HepG2 (cell line): ENCODE results near the gene GLRX5. TPM values are rescaled to one million over a fixed set of nuclear protein-coding genes. Genes with fewer than 3 reads are reported as not detected.

Experiments
- ARID2 ChIP-seq: sonication (generic); formaldehyde crosslinking; IDR thresholded peaks from 2 replicates; pipeline ENCODE4 v1.8.1; 2022; ENCODE audit warnings: mild to moderate bottlenecking, missing genetic modification reagents, borderline replicate concordance
- ATAD3A ChIP-seq: sonication (generic); formaldehyde crosslinking; IDR thresholded peaks from 2 replicates; pipeline ENCODE4 v1.4.0; 2020; ENCODE audit warnings: missing genetic modification reagents
- ETV6 ChIP-seq: sonication (generic); formaldehyde crosslinking; conservative IDR thresholded peaks from 2 replicates; pipeline ENCODE4 v1.4.0; 2020; ENCODE audit warnings: missing genetic modification reagents
- GMEB1 ChIP-seq: sonication (generic); formaldehyde crosslinking; IDR thresholded peaks from 2 replicates; pipeline ENCODE4 v1.5.1; 2020; ENCODE audit warnings: missing genetic modification reagents, mild to moderate bottlenecking, borderline replicate concordance
- HMGXB4 ChIP-seq, 2 experiments: sonication (generic) in 1 of 2; formaldehyde crosslinking in 1 of 2; IDR thresholded peaks; 2 replicates each; pipeline versions ENCODE4 v1.4.0 to v1.6.1; 2018 to 2020; ENCODE audit warnings: missing genetic modification reagents in 2 of 2, borderline replicate concordance in 1 of 2, low read depth in 1 of 2, mild to moderate bottlenecking in 1 of 2, missing biosample characterization in 1 of 2
- HOXA7 ChIP-seq: sonication (generic); formaldehyde crosslinking; IDR thresholded peaks from 2 replicates; pipeline ENCODE4 v1.8.1; 2022; ENCODE audit warnings: mild to moderate bottlenecking, missing genetic modification reagents, moderate library complexity
- KAT8 ChIP-seq: IDR thresholded peaks from 2 replicates; pipeline ENCODE4 v1.6.1; 2016; ENCODE audit warnings: missing genetic modification reagents, missing compliant biosample characterization
- KLF16 ChIP-seq, 2 experiments: sonication (generic) in 1 of 2; formaldehyde crosslinking in 1 of 2; IDR thresholded peaks; 2 replicates each; pipeline versions ENCODE4 v1.6.1 to v1.8.0; 2016 to 2023; ENCODE audit warnings: missing genetic modification reagents in 2 of 2, missing compliant biosample characterization in 1 of 2
- MEIS1 ChIP-seq: sonication (generic); formaldehyde crosslinking; IDR thresholded peaks from 2 replicates; pipeline ENCODE4 v1.9.0; 2021; ENCODE audit warnings: mild to moderate bottlenecking, missing genetic modification reagents, moderate library complexity, borderline replicate concordance
- MTERF4 ChIP-seq: sonication (generic); formaldehyde crosslinking; IDR thresholded peaks from 2 replicates; pipeline ENCODE4 v1.8.0; 2023; ENCODE audit warnings: mild to moderate bottlenecking, missing genetic modification reagents
- NR2C2 ChIP-seq: sonication (generic); formaldehyde crosslinking; IDR thresholded peaks from 2 replicates; pipeline ENCODE4 v1.4.0; 2020; ENCODE audit warnings: missing genetic modification reagents, mild to moderate bottlenecking, moderate library complexity, borderline replicate concordance
- RXRA ChIP-seq: sonication (generic); formaldehyde crosslinking; IDR thresholded peaks from 2 replicates; pipeline ENCODE4 v1.5.1; 2020; ENCODE audit warnings: missing genetic modification reagents
- SOX5 ChIP-seq: IDR thresholded peaks from 2 replicates; pipeline ENCODE4 v1.6.1; 2016; ENCODE audit warnings: borderline replicate concordance
- SOX6 ChIP-seq, 2 experiments: fragments of 450-650 bp in 1 of 2; sonication (generic) in 1 of 2; formaldehyde crosslinking in 1 of 2; IDR thresholded peaks; 2 replicates each; pipeline versions ENCODE4 v1.4.0 to v1.6.1; 2017 to 2020; ENCODE audit warnings: antibody characterized with exemption in 1 of 2, mild to moderate bottlenecking in 1 of 2, missing genetic modification reagents in 1 of 2
- XBP1 ChIP-seq: sonication (generic); formaldehyde crosslinking; IDR thresholded peaks from 2 replicates; pipeline ENCODE4 v1.5.0; 2020; ENCODE audit warnings: missing genetic modification reagents
- ZNF101 ChIP-seq: sonication (generic); formaldehyde crosslinking; IDR thresholded peaks from 2 replicates; pipeline ENCODE4 v1.4.0; 2020; ENCODE audit warnings: mild to moderate bottlenecking, low read depth, missing genetic modification reagents, borderline replicate concordance
- ZNF234 ChIP-seq: sonication (generic); formaldehyde crosslinking; conservative IDR thresholded peaks from 2 replicates; pipeline ENCODE4 v1.5.1; 2020; ENCODE audit warnings: mild to moderate bottlenecking, missing genetic modification reagents
- ZNF282 ChIP-seq: fragments of 450-650 bp; IDR thresholded peaks from 2 replicates; pipeline ENCODE4 v1.6.1; 2018; ENCODE audit not compliant: partially characterized antibody
- ZNF503 ChIP-seq: sonication (generic); formaldehyde crosslinking; IDR thresholded peaks from 2 replicates; pipeline ENCODE4 v1.4.0; 2020; ENCODE audit warnings: missing genetic modification reagents
- ZNF768 ChIP-seq: sonication (generic); formaldehyde crosslinking; IDR thresholded peaks from 2 replicates; pipeline ENCODE4 v1.4.0; 2020; ENCODE audit warnings: missing genetic modification reagents
- polyA plus RNA-seq, 8 experiments: library from polyadenylated mRNA; depleted of rRNA in 3 of 8; stranded (reverse) in 7 of 8; unstranded in 1 of 8; fragments of >200 nt; fragmentation: Illumina TruSeq in 4 of 8; extraction: Trizol in 4 of 8; gene quantifications; 2 replicates each; pipeline versions ENCODE4 v1.2.1 to v1.2.3, GENCODE V29; 2011 to 2016; ENCODE audit warnings: low read depth in 4 of 8, missing spikeins in 1 of 8, mixed read lengths in 1 of 8; ENCODE audit not compliant: insufficient read depth in 1 of 8
- total RNA-seq, 5 experiments: library from RNA; depleted of rRNA; stranded (reverse); fragments of >200 nt; fragmentation: Illumina TruSeq; extraction: Trizol; gene quantifications; 2 replicates each; pipeline ENCODE4 v1.2.3, GENCODE V29; 2016; ENCODE audit warnings: low read depth in 1 of 5

GLRX5 gene
- total and polyA plus RNA-seq, 2 of the 13 experiments (the other 11 are each of a cell fraction or from before 2014, with no cell fraction given) = 122 to 146 TPM

GRCh38 chr14:95547626-95548327 is 12.9 kb downstream of the GLRX5 start (continued):
- TF ChIP-seq MEIS1 (peak; percentile 78; the same call in 1 of the 2 replicates), HMGXB4 (CRISPR knock-in tag; IDR thresholded peaks at IDR 0.05; ENCODE audit: borderline replicate concordance in 1 of 2, low read depth in 1 of 2) (peak in 1 of 2 experiments; percentile 36; a peak in 2 of 4 replicates), HOXA7 (CRISPR knock-in tag) (no peak), MTERF4 (CRISPR knock-in tag) (no peak), SOX6 (IDR thresholded peaks at IDR 0.05) (no peak), SOX6 (CRISPR knock-in tag; IDR thresholded peaks at IDR 0.05) (peak; percentile 79), NR2C2 (CRISPR knock-in tag) (peak; percentile 57; the same call in 1 of the 2 replicates), ZNF101 (CRISPR knock-in tag) (no peak), ZNF503 (CRISPR knock-in tag) (no peak), KLF16 (CRISPR knock-in tag; IDR thresholded peaks at IDR 0.05) (no peak), ATAD3A (CRISPR knock-in tag) (no peak), RXRA (CRISPR knock-in tag) (peak; percentile 92; the same call in 1 of the 2 replicates), ETV6 (no peak), SOX5 (peak; percentile 76; the same call in 1 of the 2 replicates), ZNF234 (CRISPR knock-in tag) (no peak), XBP1 (CRISPR knock-in tag) (no peak), ZNF768 (CRISPR knock-in tag) (no peak), ZNF282 (no peak), GMEB1 (CRISPR knock-in tag) (peak; percentile 29; the same call in 1 of the 2 replicates), ARID2 (no peak), KAT8 (0 out of 2 replicates have a peak, but pooled peaks have one; percentile 57)
